ENCODE results near the gene CATSPER4. TPM values are rescaled to one million over a fixed set of nuclear protein-coding genes. Genes with fewer than 3 reads are reported as not detected.

The CATSPER4 gene
- total and polyA plus RNA-seq, 2 of the 13 experiments (the other 11 are each of a cell fraction or from before 2014, with no cell fraction given) = not detected

DNA sequence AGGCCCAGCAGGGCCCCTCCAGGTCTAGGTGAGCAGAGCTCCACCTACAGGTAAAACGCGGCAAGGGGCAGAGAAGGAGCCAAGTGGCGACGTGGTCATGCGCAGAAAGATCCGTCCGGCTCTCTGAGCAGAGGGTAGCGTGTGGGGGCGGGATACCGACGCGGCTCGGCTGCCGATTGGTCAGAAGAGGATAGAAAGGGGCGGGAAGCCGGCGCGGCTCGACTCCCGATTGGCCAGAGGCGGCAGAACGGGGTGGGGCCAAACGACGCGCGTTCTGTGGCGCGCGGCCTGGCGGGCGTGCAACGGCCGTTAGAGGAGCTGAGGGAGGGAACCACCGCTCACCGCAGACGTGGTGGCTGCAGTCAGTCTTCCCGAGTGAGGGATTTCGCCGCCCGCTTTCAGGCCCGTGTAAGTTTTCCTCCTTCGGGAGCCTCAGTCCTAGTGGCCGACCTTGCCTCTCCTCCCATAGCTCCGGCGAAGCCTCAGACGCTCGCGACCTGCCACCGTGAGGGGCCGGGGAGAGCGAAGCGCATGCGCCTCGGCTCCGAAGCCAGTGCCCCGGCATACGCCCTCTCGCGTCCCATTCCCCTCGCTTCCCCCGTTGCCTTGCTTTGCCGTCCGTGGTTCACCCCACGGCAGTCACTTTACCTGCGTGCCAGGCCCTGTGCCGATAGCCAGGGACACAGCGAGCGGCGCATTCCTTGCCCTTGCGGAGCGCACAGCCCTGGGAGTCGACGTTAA, 43.7 kb downstream of the CATSPER4 start, which contains the start of gene CEP85 (continued):
- TF ChIP-seq RAD21 (CRISPR knock-in tag; IDR thresholded peaks at IDR 0.05) (peak; percentile 82), TFDP1 (CRISPR knock-in tag; IDR thresholded peaks at IDR 0.05; ENCODE audit: borderline replicate concordance) (peak; percentile 84), ZNF383 (CRISPR knock-in tag; IDR thresholded peaks at IDR 0.05; ENCODE audit: borderline replicate concordance) (0 out of 2 replicates have a peak, but pooled peaks have one; percentile 50), ARID2 (CRISPR knock-in tag; IDR thresholded peaks at IDR 0.05; ENCODE audit: borderline replicate concordance) (0 out of 2 replicates have a peak, but pooled peaks have one; percentile 22), NFIC (IDR thresholded peaks at IDR 0.05; ENCODE audit: low read length) (no peak), CENPT (CRISPR knock-in tag; IDR thresholded peaks at IDR 0.05; ENCODE audit: low read depth) (no peak; the same call in none of the 2 replicates), ZNF136 (CRISPR knock-in tag; IDR thresholded peaks at IDR 0.05; ENCODE audit: low read depth) (no peak), ZFP62 (CRISPR knock-in tag; IDR thresholded peaks at IDR 0.05) (no peak), ARNTL (CRISPR knock-in tag; IDR thresholded peaks at IDR 0.05) (peak; percentile 52; the same call in 1 of the 2 replicates), ZBTB40 (IDR thresholded peaks at IDR 0.05) (no peak), ZBTB40 (CRISPR knock-in tag; IDR thresholded peaks at IDR 0.05) (peak; percentile 79; the same call in 1 of the 2 replicates)
- TF ChIP-seq, protein P1, sequence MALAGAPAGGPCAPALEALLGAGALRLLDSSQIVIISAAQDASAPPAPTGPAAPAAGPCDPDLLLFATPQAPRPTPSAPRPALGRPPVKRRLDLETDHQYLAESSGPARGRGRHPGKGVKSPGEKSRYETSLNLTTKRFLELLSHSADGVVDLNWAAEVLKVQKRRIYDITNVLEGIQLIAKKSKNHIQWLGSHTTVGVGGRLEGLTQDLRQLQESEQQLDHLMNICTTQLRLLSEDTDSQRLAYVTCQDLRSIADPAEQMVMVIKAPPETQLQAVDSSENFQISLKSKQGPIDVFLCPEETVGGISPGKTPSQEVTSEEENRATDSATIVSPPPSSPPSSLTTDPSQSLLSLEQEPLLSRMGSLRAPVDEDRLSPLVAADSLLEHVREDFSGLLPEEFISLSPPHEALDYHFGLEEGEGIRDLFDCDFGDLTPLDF (CRISPR knock-in tag; IDR thresholded peaks at IDR 0.05) = peak; percentile 91
- TF ChIP-seq, protein P2, sequence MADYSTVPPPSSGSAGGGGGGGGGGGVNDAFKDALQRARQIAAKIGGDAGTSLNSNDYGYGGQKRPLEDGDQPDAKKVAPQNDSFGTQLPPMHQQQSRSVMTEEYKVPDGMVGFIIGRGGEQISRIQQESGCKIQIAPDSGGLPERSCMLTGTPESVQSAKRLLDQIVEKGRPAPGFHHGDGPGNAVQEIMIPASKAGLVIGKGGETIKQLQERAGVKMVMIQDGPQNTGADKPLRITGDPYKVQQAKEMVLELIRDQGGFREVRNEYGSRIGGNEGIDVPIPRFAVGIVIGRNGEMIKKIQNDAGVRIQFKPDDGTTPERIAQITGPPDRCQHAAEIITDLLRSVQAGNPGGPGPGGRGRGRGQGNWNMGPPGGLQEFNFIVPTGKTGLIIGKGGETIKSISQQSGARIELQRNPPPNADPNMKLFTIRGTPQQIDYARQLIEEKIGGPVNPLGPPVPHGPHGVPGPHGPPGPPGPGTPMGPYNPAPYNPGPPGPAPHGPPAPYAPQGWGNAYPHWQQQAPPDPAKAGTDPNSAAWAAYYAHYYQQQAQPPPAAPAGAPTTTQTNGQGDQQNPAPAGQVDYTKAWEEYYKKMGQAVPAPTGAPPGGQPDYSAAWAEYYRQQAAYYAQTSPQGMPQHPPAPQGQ (CRISPR knock-in tag; IDR thresholded peaks at IDR 0.05; ENCODE audit: borderline replicate concordance) = 0 out of 2 replicates have a peak, but pooled peaks have one; percentile 0
